ENCODE results near the gene RIF1. TPM values are rescaled to one million over a fixed set of nuclear protein-coding genes. Genes with fewer than 3 reads are reported as not detected.
A peak's percentile ranks its signal among the peaks of the same experiment; 100 is the strongest.

The RIF1 gene
- total RNA-seq, 4 donors from 2014 or later, result 25.3 to 31.0 (median 28.9) TPM

GRCh38 chr2:151437630-151438029 is 27.9 kb downstream of the RIF1 start:
- no peak overlapping the region for H3K4me3 ChIP-seq
- intact Hi-C loops (cut with DNase I), result no loop called here
- no peak overlapping the region for H3K27ac ChIP-seq (replicated peaks in 1 of 4)
- H3K36me3 ChIP-seq, result peaks cover 57 to 96% (median 78%) of the 10 kb centered on the region in 4 donors
- TF ChIP-seq POLR2A (IDR thresholded peaks at IDR 0.05; ENCODE audit: low read depth), result no peak
- TF ChIP-seq EP300 (IDR thresholded peaks at IDR 0.05), result no peak
- peak; percentile 54 to 72 (median 70) for TF ChIP-seq CTCF (IDR thresholded peaks at IDR 0.05)
- TF ChIP-seq POLR2AphosphoS5 (IDR thresholded peaks at IDR 0.05), result no peak
- no peak for DNase-seq (ENCODE audit: extremely low spot score)
- no peaks in the 10 kb centered on the region for H3K27me3 ChIP-seq
- no peaks in the 10 kb centered on the region for H3K4me1 ChIP-seq
- H3K9me3 ChIP-seq, result no peaks in the 10 kb centered on the region
- 59% methylated on average over 3 of the region's 3 CpGs for WGBS

- Histone ChIP-seq H3K9me3 (no peaks in the 10 kb centered on the region), H3K27ac (replicated peaks in 1 of 4) (no peak overlapping the region), H3K4me3 (no peak overlapping the region), H3K4me1 (no peaks in the 10 kb centered on the region), H3K27me3 (no peaks in the 10 kb centered on the region), H3K36me3 (peaks cover 57 to 96% (median 76%) of the 10 kb centered on the region in 4 donors)
- WGBS, result 87% methylated on average over 4 of the region's 4 CpGs
- DNase-seq (ENCODE audit: extremely low spot score), result no peak
- no peak for TF ChIP-seq EP300 (IDR thresholded peaks at IDR 0.05)
- TF ChIP-seq CTCF (IDR thresholded peaks at IDR 0.05), result no peak
- no peak for TF ChIP-seq POLR2AphosphoS5 (IDR thresholded peaks at IDR 0.05)
- no peak for TF ChIP-seq POLR2A (IDR thresholded peaks at IDR 0.05; ENCODE audit: low read depth)
- intact Hi-C loops (cut with DNase I), result no loop called here
These were observed 28.8 kb downstream of the RIF1 start for GRCh38 chr2:151438506-151438905.

- intact Hi-C loops (cut with DNase I), result no loop called here
- H3K27me3 ChIP-seq, result no peaks in the 10 kb centered on the region
- H3K9me3 ChIP-seq, result no peaks in the 10 kb centered on the region
- peaks cover 51 to 97% (median 75%) of the 10 kb centered on the region in 4 donors for H3K36me3 ChIP-seq
- no peaks in the 10 kb centered on the region for H3K4me1 ChIP-seq
- H3K4me3 ChIP-seq, result no peak overlapping the region
- H3K27ac ChIP-seq (replicated peaks in 1 of 4), result no peak overlapping the region
- TF ChIP-seq CTCF (IDR thresholded peaks at IDR 0.05) (no peak), POLR2AphosphoS5 (IDR thresholded peaks at IDR 0.05) (no peak), POLR2A (IDR thresholded peaks at IDR 0.05; ENCODE audit: low read depth) (no peak), EP300 (IDR thresholded peaks at IDR 0.05) (no peak)
- DNase-seq (ENCODE audit: extremely low spot score), result no peak
- 90% methylated on average over 13 of the region's 13 CpGs for WGBS
These were observed 29.4 kb downstream of the RIF1 start for GRCh38 chr2:151439127-151439526.

GRCh38 chr2:151459358-151459757 is 49.7 kb downstream of the RIF1 start:
- intact Hi-C loops (cut with DNase I), result no loop called here
- Histone ChIP-seq H3K36me3 (peaks cover 24 to 93% (median 69%) of the 10 kb centered on the region in 4 donors), H3K4me1 (peaks cover 0 to 4% (median 0%) of the 10 kb centered on the region in 4 donors)

More at GRCh38 chr2:151459358-151459757, 49.7 kb downstream of the RIF1 start:
- WGBS, result 70% methylated on average over 1 of the region's 1 CpG
- DNase-seq (ENCODE audit: extremely low spot score), result no peak
- Histone ChIP-seq H3K27me3 (no peaks in the 10 kb centered on the region), H3K27ac (replicated peaks in 1 of 4) (no peak overlapping the region), H3K9me3 (no peaks in the 10 kb centered on the region), H3K4me3 (no peak overlapping the region)
- TF ChIP-seq POLR2A (IDR thresholded peaks at IDR 0.05; ENCODE audit: low read depth) (no peak), CTCF (IDR thresholded peaks at IDR 0.05) (no peak), EP300 (IDR thresholded peaks at IDR 0.05) (no peak), POLR2AphosphoS5 (IDR thresholded peaks at IDR 0.05) (no peak)

All from esophagus muscularis mucosa (tissue), 4 donors.